HepG2 (cell line): ENCODE measurements around the gene MYO1B. TPM values are rescaled to one million over a fixed set of nuclear protein-coding genes. Genes with fewer than 3 reads are reported as not detected.

ENCODE experiments used
- CBFB ChIP-seq: sonication (generic); formaldehyde crosslinking; IDR thresholded peaks from 2 replicates; pipeline ENCODE4 v1.4.0; 2020; ENCODE audit warnings: missing genetic modification reagents
- CREB1 ChIP-seq, 2 experiments: fragments of 450-650 bp in 1 of 2; IDR thresholded peaks; 2 replicates each; pipeline ENCODE4 v1.6.1; 2016 to 2017; ENCODE audit warnings: control low read depth in 1 of 2, mild to moderate bottlenecking in 1 of 2, missing compliant biosample characterization in 1 of 2, missing genetic modification characterization in 1 of 2
- FOSL2 ChIP-seq: sonication (generic); formaldehyde crosslinking; IDR thresholded peaks from 2 replicates; pipeline ENCODE4 v1.4.0; 2020; ENCODE audit warnings: missing genetic modification reagents
- ZBTB3 ChIP-seq: sonication (generic); formaldehyde crosslinking; IDR thresholded peaks from 2 replicates; pipeline ENCODE4 v1.4.0; 2020; ENCODE audit warnings: low read depth, mild to moderate bottlenecking, moderate library complexity, missing genetic modification reagents, borderline replicate concordance
- ZBTB7A ChIP-seq: sonication (generic); formaldehyde crosslinking; IDR thresholded peaks from 2 replicates; pipeline ENCODE4 v1.8.0; 2022; ENCODE audit warnings: mild to moderate bottlenecking, missing genetic modification reagents
- ZNF264 ChIP-seq: sonication (generic); formaldehyde crosslinking; IDR thresholded peaks from 2 replicates; pipeline ENCODE4 v1.4.0; 2020; ENCODE audit warnings: missing genetic modification reagents
- ZNF382 ChIP-seq: sonication (generic); formaldehyde crosslinking; IDR thresholded peaks from 2 replicates; pipeline ENCODE4 v1.5.0; 2020; ENCODE audit warnings: missing genetic modification reagents, mild to moderate bottlenecking, borderline replicate concordance
- ZNF607 ChIP-seq: sonication (generic); formaldehyde crosslinking; IDR thresholded peaks from 2 replicates; pipeline ENCODE4 v1.5.1; 2020; ENCODE audit warnings: missing genetic modification reagents, mild to moderate bottlenecking, borderline replicate concordance
- polyA plus RNA-seq, 8 experiments: library from polyadenylated mRNA; depleted of rRNA in 3 of 8; stranded (reverse) in 7 of 8; unstranded in 1 of 8; fragments of >200 nt; fragmentation: Illumina TruSeq in 4 of 8; extraction: Trizol in 4 of 8; gene quantifications; 2 replicates each; pipeline versions ENCODE4 v1.2.1 to v1.2.3, GENCODE V29; 2011 to 2016; ENCODE audit warnings: low read depth in 4 of 8, missing spikeins in 1 of 8, mixed read lengths in 1 of 8; ENCODE audit not compliant: insufficient read depth in 1 of 8
- total RNA-seq, 5 experiments: library from RNA; depleted of rRNA; stranded (reverse); fragments of >200 nt; fragmentation: Illumina TruSeq; extraction: Trizol; gene quantifications; 2 replicates each; pipeline ENCODE4 v1.2.3, GENCODE V29; 2016; ENCODE audit warnings: low read depth in 1 of 5
- TF ChIP-seq, protein P1 (sequence below): sonication (generic); formaldehyde crosslinking; IDR thresholded peaks from 2 replicates; pipeline ENCODE4 v1.5.0; 2020; ENCODE audit warnings: missing genetic modification reagents
- TF ChIP-seq, protein P2 (sequence below), 2 experiments: IDR thresholded peaks; 2 replicates each; pipeline ENCODE4 v1.6.1; 2011 to 2012; ENCODE audit warnings: low read length in 2 of 2, borderline replicate concordance in 1 of 2, low read depth in 1 of 2, mild to moderate bottlenecking in 1 of 2, moderate library complexity in 1 of 2
- TF ChIP-seq, protein P3 (sequence below): sonication (generic); formaldehyde crosslinking; IDR thresholded peaks from 2 replicates; pipeline ENCODE4 v1.8.1; 2022; ENCODE audit warnings: low read depth, mild to moderate bottlenecking, missing genetic modification reagents
- TF ChIP-seq, protein P4 (sequence below): sonication (generic); formaldehyde crosslinking; IDR thresholded peaks from 2 replicates; pipeline ENCODE4 v1.9.0; 2021; ENCODE audit warnings: mild to moderate bottlenecking, missing genetic modification reagents

Gene MYO1B
- total and polyA plus RNA-seq, 2 of the 13 experiments (the other 11 are each of a cell fraction or from before 2014, with no cell fraction given), result 36.9 to 89.8 TPM

- TF ChIP-seq FOSL2 (CRISPR knock-in tag) (peak; percentile 100), ZNF607 (CRISPR knock-in tag) (no peak; the same call in 1 of the 2 replicates), CREB1 (IDR thresholded peaks at IDR 0.05) (peak; percentile 72), CREB1 (CRISPR knock-in tag; IDR thresholded peaks at IDR 0.05) (peak; percentile 76), ZNF264 (CRISPR knock-in tag) (peak; percentile 78; the same call in 1 of the 2 replicates), ZBTB3 (CRISPR knock-in tag) (no peak), ZBTB7A (CRISPR knock-in tag) (no peak), CBFB (CRISPR knock-in tag) (no peak), ZNF382 (CRISPR knock-in tag) (no peak)
- TF ChIP-seq, protein P1, sequence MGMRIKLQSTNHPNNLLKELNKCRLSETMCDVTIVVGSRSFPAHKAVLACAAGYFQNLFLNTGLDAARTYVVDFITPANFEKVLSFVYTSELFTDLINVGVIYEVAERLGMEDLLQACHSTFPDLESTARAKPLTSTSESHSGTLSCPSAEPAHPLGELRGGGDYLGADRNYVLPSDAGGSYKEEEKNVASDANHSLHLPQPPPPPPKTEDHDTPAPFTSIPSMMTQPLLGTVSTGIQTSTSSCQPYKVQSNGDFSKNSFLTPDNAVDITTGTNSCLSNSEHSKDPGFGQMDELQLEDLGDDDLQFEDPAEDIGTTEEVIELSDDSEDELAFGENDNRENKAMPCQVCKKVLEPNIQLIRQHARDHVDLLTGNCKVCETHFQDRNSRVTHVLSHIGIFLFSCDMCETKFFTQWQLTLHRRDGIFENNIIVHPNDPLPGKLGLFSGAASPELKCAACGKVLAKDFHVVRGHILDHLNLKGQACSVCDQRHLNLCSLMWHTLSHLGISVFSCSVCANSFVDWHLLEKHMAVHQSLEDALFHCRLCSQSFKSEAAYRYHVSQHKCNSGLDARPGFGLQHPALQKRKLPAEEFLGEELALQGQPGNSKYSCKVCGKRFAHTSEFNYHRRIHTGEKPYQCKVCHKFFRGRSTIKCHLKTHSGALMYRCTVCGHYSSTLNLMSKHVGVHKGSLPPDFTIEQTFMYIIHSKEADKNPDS (CRISPR knock-in tag), result no peak
- TF ChIP-seq, protein P2, sequence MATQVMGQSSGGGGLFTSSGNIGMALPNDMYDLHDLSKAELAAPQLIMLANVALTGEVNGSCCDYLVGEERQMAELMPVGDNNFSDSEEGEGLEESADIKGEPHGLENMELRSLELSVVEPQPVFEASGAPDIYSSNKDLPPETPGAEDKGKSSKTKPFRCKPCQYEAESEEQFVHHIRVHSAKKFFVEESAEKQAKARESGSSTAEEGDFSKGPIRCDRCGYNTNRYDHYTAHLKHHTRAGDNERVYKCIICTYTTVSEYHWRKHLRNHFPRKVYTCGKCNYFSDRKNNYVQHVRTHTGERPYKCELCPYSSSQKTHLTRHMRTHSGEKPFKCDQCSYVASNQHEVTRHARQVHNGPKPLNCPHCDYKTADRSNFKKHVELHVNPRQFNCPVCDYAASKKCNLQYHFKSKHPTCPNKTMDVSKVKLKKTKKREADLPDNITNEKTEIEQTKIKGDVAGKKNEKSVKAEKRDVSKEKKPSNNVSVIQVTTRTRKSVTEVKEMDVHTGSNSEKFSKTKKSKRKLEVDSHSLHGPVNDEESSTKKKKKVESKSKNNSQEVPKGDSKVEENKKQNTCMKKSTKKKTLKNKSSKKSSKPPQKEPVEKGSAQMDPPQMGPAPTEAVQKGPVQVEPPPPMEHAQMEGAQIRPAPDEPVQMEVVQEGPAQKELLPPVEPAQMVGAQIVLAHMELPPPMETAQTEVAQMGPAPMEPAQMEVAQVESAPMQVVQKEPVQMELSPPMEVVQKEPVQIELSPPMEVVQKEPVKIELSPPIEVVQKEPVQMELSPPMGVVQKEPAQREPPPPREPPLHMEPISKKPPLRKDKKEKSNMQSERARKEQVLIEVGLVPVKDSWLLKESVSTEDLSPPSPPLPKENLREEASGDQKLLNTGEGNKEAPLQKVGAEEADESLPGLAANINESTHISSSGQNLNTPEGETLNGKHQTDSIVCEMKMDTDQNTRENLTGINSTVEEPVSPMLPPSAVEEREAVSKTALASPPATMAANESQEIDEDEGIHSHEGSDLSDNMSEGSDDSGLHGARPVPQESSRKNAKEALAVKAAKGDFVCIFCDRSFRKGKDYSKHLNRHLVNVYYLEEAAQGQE (IDR thresholded peaks at IDR 0.05; ENCODE audit: borderline replicate concordance in 1 of 2, low read depth in 1 of 2, low read length in 2 of 2), result no peak
- TF ChIP-seq, protein P3, sequence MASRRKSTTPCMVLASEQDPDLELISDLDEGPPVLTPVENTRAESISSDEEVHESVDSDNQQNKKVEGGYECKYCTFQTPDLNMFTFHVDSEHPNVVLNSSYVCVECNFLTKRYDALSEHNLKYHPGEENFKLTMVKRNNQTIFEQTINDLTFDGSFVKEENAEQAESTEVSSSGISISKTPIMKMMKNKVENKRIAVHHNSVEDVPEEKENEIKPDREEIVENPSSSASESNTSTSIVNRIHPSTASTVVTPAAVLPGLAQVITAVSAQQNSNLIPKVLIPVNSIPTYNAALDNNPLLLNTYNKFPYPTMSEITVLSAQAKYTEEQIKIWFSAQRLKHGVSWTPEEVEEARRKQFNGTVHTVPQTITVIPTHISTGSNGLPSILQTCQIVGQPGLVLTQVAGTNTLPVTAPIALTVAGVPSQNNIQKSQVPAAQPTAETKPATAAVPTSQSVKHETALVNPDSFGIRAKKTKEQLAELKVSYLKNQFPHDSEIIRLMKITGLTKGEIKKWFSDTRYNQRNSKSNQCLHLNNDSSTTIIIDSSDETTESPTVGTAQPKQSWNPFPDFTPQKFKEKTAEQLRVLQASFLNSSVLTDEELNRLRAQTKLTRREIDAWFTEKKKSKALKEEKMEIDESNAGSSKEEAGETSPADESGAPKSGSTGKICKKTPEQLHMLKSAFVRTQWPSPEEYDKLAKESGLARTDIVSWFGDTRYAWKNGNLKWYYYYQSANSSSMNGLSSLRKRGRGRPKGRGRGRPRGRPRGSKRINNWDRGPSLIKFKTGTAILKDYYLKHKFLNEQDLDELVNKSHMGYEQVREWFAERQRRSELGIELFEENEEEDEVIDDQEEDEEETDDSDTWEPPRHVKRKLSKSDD (CRISPR knock-in tag), result peak; percentile 84
- TF ChIP-seq, protein P4, sequence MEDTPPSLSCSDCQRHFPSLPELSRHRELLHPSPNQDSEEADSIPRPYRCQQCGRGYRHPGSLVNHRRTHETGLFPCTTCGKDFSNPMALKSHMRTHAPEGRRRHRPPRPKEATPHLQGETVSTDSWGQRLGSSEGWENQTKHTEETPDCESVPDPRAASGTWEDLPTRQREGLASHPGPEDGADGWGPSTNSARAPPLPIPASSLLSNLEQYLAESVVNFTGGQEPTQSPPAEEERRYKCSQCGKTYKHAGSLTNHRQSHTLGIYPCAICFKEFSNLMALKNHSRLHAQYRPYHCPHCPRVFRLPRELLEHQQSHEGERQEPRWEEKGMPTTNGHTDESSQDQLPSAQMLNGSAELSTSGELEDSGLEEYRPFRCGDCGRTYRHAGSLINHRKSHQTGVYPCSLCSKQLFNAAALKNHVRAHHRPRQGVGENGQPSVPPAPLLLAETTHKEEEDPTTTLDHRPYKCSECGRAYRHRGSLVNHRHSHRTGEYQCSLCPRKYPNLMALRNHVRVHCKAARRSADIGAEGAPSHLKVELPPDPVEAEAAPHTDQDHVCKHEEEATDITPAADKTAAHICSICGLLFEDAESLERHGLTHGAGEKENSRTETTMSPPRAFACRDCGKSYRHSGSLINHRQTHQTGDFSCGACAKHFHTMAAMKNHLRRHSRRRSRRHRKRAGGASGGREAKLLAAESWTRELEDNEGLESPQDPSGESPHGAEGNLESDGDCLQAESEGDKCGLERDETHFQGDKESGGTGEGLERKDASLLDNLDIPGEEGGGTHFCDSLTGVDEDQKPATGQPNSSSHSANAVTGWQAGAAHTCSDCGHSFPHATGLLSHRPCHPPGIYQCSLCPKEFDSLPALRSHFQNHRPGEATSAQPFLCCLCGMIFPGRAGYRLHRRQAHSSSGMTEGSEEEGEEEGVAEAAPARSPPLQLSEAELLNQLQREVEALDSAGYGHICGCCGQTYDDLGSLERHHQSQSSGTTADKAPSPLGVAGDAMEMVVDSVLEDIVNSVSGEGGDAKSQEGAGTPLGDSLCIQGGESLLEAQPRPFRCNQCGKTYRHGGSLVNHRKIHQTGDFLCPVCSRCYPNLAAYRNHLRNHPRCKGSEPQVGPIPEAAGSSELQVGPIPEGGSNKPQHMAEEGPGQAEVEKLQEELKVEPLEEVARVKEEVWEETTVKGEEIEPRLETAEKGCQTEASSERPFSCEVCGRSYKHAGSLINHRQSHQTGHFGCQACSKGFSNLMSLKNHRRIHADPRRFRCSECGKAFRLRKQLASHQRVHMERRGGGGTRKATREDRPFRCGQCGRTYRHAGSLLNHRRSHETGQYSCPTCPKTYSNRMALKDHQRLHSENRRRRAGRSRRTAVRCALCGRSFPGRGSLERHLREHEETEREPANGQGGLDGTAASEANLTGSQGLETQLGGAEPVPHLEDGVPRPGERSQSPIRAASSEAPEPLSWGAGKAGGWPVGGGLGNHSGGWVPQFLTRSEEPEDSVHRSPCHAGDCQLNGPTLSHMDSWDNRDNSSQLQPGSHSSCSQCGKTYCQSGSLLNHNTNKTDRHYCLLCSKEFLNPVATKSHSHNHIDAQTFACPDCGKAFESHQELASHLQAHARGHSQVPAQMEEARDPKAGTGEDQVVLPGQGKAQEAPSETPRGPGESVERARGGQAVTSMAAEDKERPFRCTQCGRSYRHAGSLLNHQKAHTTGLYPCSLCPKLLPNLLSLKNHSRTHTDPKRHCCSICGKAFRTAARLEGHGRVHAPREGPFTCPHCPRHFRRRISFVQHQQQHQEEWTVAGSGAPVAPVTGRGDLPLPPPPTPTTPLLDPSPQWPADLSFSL (CRISPR knock-in tag), result peak; percentile 82
Observed at GRCh38 chr2:191247381-191248057, 2.3 kb downstream of the MYO1B start (continued).
